ENCODE data around the gene KRT80.

The KRT80 gene

DNA sequence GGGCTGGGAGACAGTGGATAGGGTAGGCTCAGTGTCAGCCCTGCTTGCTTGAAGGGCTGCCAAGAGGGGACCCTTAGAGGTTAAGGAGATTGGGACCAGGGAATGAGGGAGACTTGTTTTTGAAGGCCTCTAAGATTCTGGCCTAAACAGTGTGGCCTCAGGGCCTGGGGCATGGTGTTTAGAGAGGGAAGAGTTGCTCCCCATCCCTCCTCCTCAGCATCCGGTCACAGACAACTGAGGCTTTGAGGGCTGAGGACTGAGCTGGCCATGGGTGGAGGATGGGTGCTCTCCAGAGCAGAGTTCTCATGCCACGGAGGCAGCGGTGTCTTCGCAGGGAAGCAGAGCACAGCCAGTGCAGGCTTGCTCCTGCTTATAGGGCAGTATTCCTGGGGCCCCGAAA is 49.4 kb downstream of the KRT80 start:
- TF ChIP-seq, protein P1, sequence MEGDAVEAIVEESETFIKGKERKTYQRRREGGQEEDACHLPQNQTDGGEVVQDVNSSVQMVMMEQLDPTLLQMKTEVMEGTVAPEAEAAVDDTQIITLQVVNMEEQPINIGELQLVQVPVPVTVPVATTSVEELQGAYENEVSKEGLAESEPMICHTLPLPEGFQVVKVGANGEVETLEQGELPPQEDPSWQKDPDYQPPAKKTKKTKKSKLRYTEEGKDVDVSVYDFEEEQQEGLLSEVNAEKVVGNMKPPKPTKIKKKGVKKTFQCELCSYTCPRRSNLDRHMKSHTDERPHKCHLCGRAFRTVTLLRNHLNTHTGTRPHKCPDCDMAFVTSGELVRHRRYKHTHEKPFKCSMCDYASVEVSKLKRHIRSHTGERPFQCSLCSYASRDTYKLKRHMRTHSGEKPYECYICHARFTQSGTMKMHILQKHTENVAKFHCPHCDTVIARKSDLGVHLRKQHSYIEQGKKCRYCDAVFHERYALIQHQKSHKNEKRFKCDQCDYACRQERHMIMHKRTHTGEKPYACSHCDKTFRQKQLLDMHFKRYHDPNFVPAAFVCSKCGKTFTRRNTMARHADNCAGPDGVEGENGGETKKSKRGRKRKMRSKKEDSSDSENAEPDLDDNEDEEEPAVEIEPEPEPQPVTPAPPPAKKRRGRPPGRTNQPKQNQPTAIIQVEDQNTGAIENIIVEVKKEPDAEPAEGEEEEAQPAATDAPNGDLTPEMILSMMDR (IDR thresholded peaks at IDR 0.05; ENCODE audit: low read depth, low read length, missing control alignments): no peak
- DNase-seq (ENCODE audit: low read depth): no peak
- no peak overlapping the region for H3K4me3 ChIP-seq (ENCODE audit: low read depth, low read length)

DNA sequence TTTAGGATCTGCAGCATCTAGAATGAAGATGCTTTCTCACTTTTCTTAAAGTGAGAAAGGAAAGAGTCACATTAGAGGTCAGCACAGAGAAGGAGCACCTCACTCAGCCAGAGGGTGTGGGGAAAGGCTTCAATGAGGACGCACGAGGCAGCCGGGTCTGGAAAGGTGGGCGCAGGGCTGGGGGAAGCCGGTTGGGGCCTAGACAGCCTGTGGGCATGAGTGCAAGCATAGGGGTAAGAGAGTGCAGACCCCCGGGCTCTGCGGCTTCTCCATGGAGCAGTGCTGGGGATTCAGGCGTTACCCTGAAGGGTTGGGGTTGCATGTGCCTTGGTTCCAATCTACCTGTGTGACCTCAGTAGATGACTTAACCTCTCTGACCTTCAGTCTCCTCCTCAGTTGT is 49.9 kb downstream of the KRT80 start:
- H3K4me3 ChIP-seq (ENCODE audit: low read depth, low read length): no peak overlapping the region
- no peak for DNase-seq (ENCODE audit: low read depth)
- TF ChIP-seq, protein P1 (IDR thresholded peaks at IDR 0.05; ENCODE audit: low read depth, low read length, missing control alignments): no peak

DNA sequence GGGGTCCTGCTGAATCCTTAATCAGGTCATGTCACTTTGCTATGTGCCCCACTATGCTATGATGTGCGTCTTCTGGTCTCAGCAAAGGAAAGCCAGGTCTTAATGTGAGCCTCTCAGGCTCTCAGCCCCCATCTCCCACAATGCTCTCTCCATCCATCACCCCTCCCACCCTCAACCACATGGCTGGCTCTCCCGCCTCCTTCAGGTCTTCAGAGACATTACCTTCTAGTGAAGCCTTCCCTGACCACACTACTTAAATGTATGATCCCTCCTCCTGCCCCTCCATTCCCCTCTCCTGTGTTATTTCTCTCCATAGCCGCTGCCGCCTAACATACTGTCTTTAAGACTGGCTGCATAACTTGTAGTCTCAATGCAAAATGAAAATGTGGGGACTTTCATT is 50.5 kb downstream of the KRT80 start:
- no peak overlapping the region for H3K4me3 ChIP-seq (ENCODE audit: low read depth, low read length)
- no peak for DNase-seq (ENCODE audit: low read depth)
- TF ChIP-seq, protein P1 (IDR thresholded peaks at IDR 0.05; ENCODE audit: low read depth, low read length, missing control alignments): peak; percentile 13

DNA sequence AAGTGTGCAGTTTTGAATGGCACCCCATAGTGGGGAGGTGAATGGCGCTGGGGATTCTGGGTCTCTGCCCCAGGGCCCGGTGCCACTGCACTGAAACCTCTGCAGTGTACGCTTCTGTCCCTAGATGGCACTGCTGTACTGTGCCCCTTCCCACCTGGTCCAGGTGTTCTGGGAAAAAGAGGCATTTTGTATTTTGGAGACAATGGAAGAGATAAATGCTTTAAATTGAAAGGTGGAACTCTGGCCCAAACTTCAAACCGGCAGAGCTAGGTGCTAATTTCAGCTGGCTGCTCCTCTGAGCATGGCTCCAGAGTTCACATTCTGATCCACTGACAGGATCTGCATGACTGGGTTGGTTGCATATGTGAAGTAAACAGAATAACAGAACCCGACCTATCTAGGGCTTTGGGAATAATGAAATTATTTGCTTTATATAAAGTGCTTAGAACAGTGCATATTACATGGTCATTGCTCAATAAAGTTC is 52.2 kb downstream of the KRT80 start:
- no peak overlapping the region for H3K4me3 ChIP-seq (ENCODE audit: low read depth, low read length)
- DNase-seq (ENCODE audit: low read depth): no peak

DNA sequence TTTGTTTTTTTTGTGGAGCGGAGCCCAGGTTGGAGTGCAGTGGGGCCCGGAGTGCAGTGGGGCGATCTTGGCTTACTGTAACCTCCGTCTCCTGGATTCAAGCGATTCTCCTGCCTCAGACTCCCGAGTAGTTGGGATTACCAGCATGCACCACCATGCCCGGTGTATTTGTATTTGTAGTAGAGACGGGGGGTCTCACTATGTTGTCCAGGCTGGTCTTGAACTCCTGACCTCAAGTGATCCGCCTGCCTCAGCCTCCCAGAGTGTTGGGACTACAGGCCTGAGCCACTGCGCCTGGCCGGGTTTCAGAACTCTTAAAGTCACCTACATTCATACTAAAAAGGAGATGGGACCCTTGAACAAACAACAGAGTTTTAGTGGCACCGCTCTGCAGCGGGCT is 52.7 kb downstream of the KRT80 start:
- no peak overlapping the region for H3K4me3 ChIP-seq (ENCODE audit: low read depth, low read length)
- TF ChIP-seq, protein P1 (IDR thresholded peaks at IDR 0.05; ENCODE audit: low read depth, low read length, missing control alignments): no peak
- DNase-seq (ENCODE audit: low read depth): no peak

More for the DNA sequence above, 52.2 kb downstream of the KRT80 start:
- TF ChIP-seq, protein P1 (IDR thresholded peaks at IDR 0.05; ENCODE audit: low read depth, low read length, missing control alignments): peak; percentile 79

DNA sequence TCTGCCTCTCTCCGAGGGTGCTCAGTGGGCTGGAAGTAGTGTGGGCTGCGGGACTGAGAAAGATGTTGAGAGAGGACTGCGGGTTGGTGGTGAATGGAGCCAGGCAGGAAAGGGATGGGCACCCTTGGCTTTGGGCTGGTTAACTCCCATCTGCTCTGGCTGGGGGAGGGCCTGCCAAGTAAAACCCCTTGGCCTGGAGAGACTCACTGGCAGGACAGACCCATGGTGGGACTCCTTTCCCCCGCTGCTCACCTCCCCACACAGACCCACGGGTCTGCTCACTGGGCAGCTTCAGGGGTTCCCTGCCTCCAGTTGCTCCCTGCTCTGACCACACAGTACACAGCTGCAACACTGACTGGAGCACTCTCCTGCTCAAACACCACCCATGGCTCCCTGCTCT is 54.1 kb downstream of the KRT80 start:
- DNase-seq (ENCODE audit: low read depth): no peak
- TF ChIP-seq, protein P1 (IDR thresholded peaks at IDR 0.05; ENCODE audit: low read depth, low read length, missing control alignments): no peak
- H3K4me3 ChIP-seq (ENCODE audit: low read depth, low read length): no peak overlapping the region

DNA sequence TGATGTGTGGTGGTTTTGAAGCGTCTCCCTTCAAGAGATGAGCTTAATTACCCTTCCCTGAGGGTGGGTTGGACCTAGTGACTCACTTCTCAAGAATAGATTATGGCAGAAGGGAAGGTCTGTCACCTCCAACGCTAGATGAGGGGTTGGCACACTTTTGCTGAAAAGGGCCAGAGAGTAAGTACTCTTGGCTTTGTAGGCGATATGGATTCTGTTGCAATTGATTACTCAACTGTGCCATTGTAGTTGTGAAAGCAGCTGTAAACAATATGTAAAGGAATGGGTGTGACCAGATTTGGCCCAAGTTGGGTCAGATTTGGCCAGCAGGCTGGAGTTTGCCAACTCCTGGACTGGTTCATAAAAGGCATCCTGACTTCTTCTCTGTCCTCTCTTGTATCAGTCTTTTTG is 59.1 kb downstream of the KRT80 start:
- H3K4me3 ChIP-seq (ENCODE audit: low read depth, low read length): no peak overlapping the region
- no peak for DNase-seq (ENCODE audit: low read depth)
- TF ChIP-seq, protein P1 (IDR thresholded peaks at IDR 0.05; ENCODE audit: low read depth, low read length, missing control alignments): no peak
